Nucleus accumbens (tissue), 56 donors: ENCODE data around the gene SLC25A20.
"Not testable (repeated sequence)": the region's sequence is repeated elsewhere in the genome, so short reads cannot be mapped to it uniquely, and the experiment has no call there.

Source experiments
- DNase-seq, 56 donors: peaks; one replicate each; lab custom pipeline; 2025; lab: John Stamatoyannopoulos, UW

Gene SLC25A20

GRCh38 chr3:48907026-48907425 lies 8.3 kb upstream of the SLC25A20 start:
- DNase-seq: not testable (repeated sequence)

GRCh38 chr3:48899273-48899672 lies 591 bp upstream of the SLC25A20 start:
- DNase-seq: no peak

- no peak for DNase-seq
Measured at GRCh38 chr3:48897460-48898376, 964 bp downstream of the SLC25A20 start.

- no peak for DNase-seq
Measured at GRCh38 chr3:48896936-48897335, 1.7 kb downstream of the SLC25A20 start.

GRCh38 chr3:48894516-48894915 lies 4.2 kb downstream of the SLC25A20 start:
- no peak for DNase-seq

GRCh38 chr3:48891606-48892005 lies 7.1 kb downstream of the SLC25A20 start:
- DNase-seq: no peak

GRCh38 chr3:48885753-48886152 lies 12.9 kb downstream of the SLC25A20 start:
- DNase-seq: no peak

- DNase-seq: no peak
Measured at GRCh38 chr3:48881652-48882114, 17.0 kb downstream of the SLC25A20 start.

- no peak for DNase-seq
Measured at GRCh38 chr3:48881006-48881405, 17.7 kb downstream of the SLC25A20 start.

- no peak for DNase-seq
Measured at GRCh38 chr3:48879994-48880377, 18.7 kb downstream of the SLC25A20 start.

- no peak for DNase-seq
Measured at GRCh38 chr3:48879307-48879993, 19.2 kb downstream of the SLC25A20 start.

GRCh38 chr3:48877671-48878070 lies 21.0 kb downstream of the SLC25A20 start:
- peak in 15 of 56 donors; percentile 2 to 56 (median 13) for DNase-seq

GRCh38 chr3:48863122-48863521 lies 35.6 kb downstream of the SLC25A20 start:
- no peak for DNase-seq

- no peak for DNase-seq
Measured at GRCh38 chr3:48859206-48859605, 39.5 kb downstream of the SLC25A20 start.

GRCh38 chr3:48858709-48859108 lies 40.0 kb downstream of the SLC25A20 start:
- DNase-seq: no peak

GRCh38 chr3:48857641-48858040 lies 41.0 kb downstream of the SLC25A20 start:
- no peak for DNase-seq

GRCh38 chr3:48856469-48856868 lies 42.2 kb downstream of the SLC25A20 start:
- peak in 25 of 56 donors; percentile 3 to 49 (median 21) for DNase-seq

GRCh38 chr3:48855681-48856447 lies 42.8 kb downstream of the SLC25A20 start:
- no peak for DNase-seq

GRCh38 chr3:48852151-48852550 lies 46.5 kb downstream of the SLC25A20 start:
- DNase-seq: no peak

- DNase-seq: peak in 29 of 56 donors; percentile 1 to 56 (median 18)
Measured at GRCh38 chr3:48851407-48851806, 47.3 kb downstream of the SLC25A20 start.
